ENCODE data around the gene CD70.
"Not testable (repeated sequence)": the region's sequence is repeated elsewhere in the genome, so short reads cannot be mapped to it uniquely, and the experiment has no call there.

CD70 gene

GRCh38 chr19:6599866-6600454, 9.0 kb upstream of the CD70 start:
- H3K36me3 ChIP-seq (replicated peaks; ENCODE audit: insufficient read depth, low read length): no peaks in the 10 kb centered on the region
- H4K20me1 ChIP-seq (ENCODE audit: insufficient read depth, low read length): no peaks in the 10 kb centered on the region
- no peak overlapping the region for H3K9ac ChIP-seq (ENCODE audit: low read length)
- H3K4me1 ChIP-seq (ENCODE audit: low read length): no peaks in the 10 kb centered on the region
- no peaks in the 10 kb centered on the region for H3K9me3 ChIP-seq (replicated peaks; ENCODE audit: insufficient read depth, low read length)
- no peaks in the 10 kb centered on the region for H3K79me2 ChIP-seq (ENCODE audit: low read length)
- H3K4me3 ChIP-seq (ENCODE audit: low read length): no peak overlapping the region
- no peaks in the 10 kb centered on the region for H3K9me2 ChIP-seq (replicated peaks; ENCODE audit: insufficient read depth, low read length)
- no peak overlapping the region for H3K4me2 ChIP-seq (ENCODE audit: low read depth, low read length)
- no peak overlapping the region for H2AFZ ChIP-seq (ENCODE audit: low read length)
- H3K27me3 ChIP-seq (replicated peaks; ENCODE audit: insufficient read depth, low read length): no peaks in the 10 kb centered on the region
- no peaks in the 10 kb centered on the region for H3F3A ChIP-seq (ENCODE audit: insufficient read depth, low read length)
- DNase-seq: no peak
- no peak for TF ChIP-seq EZH2phosphoT487 (IDR thresholded peaks at IDR 0.05; ENCODE audit: low read length)
- no peak for TF ChIP-seq EZH2 (optimal IDR thresholded peaks at IDR 0.05; ENCODE audit: low read depth, low read length)
- no peak for TF ChIP-seq CTCF (IDR thresholded peaks at IDR 0.05; ENCODE audit: low read length)
- no peak overlapping the region for H3K27ac ChIP-seq (ENCODE audit: low read length)

- not testable (repeated sequence) for H3K4me2 ChIP-seq (ENCODE audit: low read depth, low read length); H3F3A ChIP-seq (ENCODE audit: insufficient read depth, low read length); DNase-seq; H2AFZ ChIP-seq (ENCODE audit: low read length); H3K9ac ChIP-seq (ENCODE audit: low read length); H4K20me1 ChIP-seq (ENCODE audit: insufficient read depth, low read length); H3K36me3 ChIP-seq (replicated peaks; ENCODE audit: insufficient read depth, low read length); H3K9me2 ChIP-seq (replicated peaks; ENCODE audit: insufficient read depth, low read length); H3K4me1 ChIP-seq (ENCODE audit: low read length); H3K4me3 ChIP-seq (ENCODE audit: low read length); H3K79me2 ChIP-seq (ENCODE audit: low read length); H3K27ac ChIP-seq (ENCODE audit: low read length); H3K27me3 ChIP-seq (replicated peaks; ENCODE audit: insufficient read depth, low read length); H3K9me3 ChIP-seq (replicated peaks; ENCODE audit: insufficient read depth, low read length)
These were observed 7.4 kb upstream of the CD70 start for GRCh38 chr19:6598254-6598892.

DNA sequence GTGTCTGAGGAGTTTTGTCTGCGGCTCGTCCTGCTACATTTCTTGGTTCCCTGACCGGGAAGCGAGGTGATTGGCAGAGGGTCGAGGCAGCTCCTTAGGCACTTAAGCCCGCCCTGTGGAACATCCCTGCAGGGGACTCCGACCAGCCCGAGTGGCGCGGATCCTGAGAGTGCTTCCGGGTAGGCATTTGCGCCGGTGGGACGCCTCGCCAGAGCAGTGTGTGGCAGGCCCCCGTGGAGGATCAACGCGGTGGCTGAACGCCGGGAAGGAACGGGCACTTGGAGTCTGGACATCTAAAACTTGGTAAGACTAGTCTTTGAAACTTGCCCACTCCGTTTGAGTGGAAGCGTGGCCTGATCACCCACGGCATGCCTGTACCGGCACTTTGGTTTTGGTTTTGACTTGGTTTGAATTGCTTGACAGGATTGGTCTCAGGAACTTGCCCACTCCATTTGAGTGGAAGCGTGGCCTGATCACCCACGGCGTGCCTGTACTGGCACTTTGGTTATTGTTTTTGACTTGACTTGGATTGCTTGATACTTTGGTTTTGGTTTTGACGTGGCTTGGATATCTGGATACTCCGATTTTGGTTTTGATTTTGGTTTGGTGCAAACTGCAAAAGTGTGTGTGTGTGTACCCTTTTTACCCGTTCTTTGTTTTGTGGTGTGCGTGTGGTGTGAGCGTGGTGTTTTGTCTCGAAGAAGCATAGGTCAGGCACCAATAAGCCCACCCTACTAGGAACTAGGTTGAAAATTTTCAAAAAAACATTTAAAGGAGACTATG, 6.7 kb upstream of the CD70 start:
- H3K79me2 ChIP-seq (ENCODE audit: low read length); H3K9ac ChIP-seq (ENCODE audit: low read length); H3K27ac ChIP-seq (ENCODE audit: low read length); H3K36me3 ChIP-seq (replicated peaks; ENCODE audit: insufficient read depth, low read length); H3K4me3 ChIP-seq (ENCODE audit: low read length); H3K4me2 ChIP-seq (ENCODE audit: low read depth, low read length); H3F3A ChIP-seq (ENCODE audit: insufficient read depth, low read length); DNase-seq; H2AFZ ChIP-seq (ENCODE audit: low read length); H3K27me3 ChIP-seq (replicated peaks; ENCODE audit: insufficient read depth, low read length); H3K4me1 ChIP-seq (ENCODE audit: low read length); H4K20me1 ChIP-seq (ENCODE audit: insufficient read depth, low read length); H3K9me2 ChIP-seq (replicated peaks; ENCODE audit: insufficient read depth, low read length); H3K9me3 ChIP-seq (replicated peaks; ENCODE audit: insufficient read depth, low read length): not testable (repeated sequence)

GRCh38 chr19:6596621-6597020, 5.7 kb upstream of the CD70 start:
- Histone ChIP-seq H2AFZ (ENCODE audit: low read length) (no peak overlapping the region), H3K27ac (ENCODE audit: low read length) (no peak overlapping the region), H3K27me3 (replicated peaks; ENCODE audit: insufficient read depth, low read length) (no peaks in the 10 kb centered on the region), H3K4me3 (ENCODE audit: low read length) (no peak overlapping the region), H4K20me1 (ENCODE audit: insufficient read depth, low read length) (no peaks in the 10 kb centered on the region), H3K9ac (ENCODE audit: low read length) (no peak overlapping the region), H3K4me2 (ENCODE audit: low read depth, low read length) (no peak overlapping the region), H3K4me1 (ENCODE audit: low read length) (peaks cover 5% of the 10 kb centered on the region), H3K9me3 (replicated peaks; ENCODE audit: insufficient read depth, low read length) (no peaks in the 10 kb centered on the region), H3K9me2 (replicated peaks; ENCODE audit: insufficient read depth, low read length) (no peaks in the 10 kb centered on the region), H3F3A (ENCODE audit: insufficient read depth, low read length) (peaks cover 4% of the 10 kb centered on the region), H3K36me3 (replicated peaks; ENCODE audit: insufficient read depth, low read length) (no peaks in the 10 kb centered on the region), H3K79me2 (ENCODE audit: low read length) (no peaks in the 10 kb centered on the region)
- no peak for DNase-seq
- TF ChIP-seq EZH2 (optimal IDR thresholded peaks at IDR 0.05; ENCODE audit: low read depth, low read length): no peak

Measured in MM.1S (cell line).